Measurements from ENCODE around the gene IGSF23. TPM values are rescaled to one million over a fixed set of nuclear protein-coding genes. Genes with fewer than 3 reads are reported as not detected.

The IGSF23 gene
- polyA plus RNA-seq, 3 donors = 0.23 to 0.46 (median 0.44) TPM

DNA sequence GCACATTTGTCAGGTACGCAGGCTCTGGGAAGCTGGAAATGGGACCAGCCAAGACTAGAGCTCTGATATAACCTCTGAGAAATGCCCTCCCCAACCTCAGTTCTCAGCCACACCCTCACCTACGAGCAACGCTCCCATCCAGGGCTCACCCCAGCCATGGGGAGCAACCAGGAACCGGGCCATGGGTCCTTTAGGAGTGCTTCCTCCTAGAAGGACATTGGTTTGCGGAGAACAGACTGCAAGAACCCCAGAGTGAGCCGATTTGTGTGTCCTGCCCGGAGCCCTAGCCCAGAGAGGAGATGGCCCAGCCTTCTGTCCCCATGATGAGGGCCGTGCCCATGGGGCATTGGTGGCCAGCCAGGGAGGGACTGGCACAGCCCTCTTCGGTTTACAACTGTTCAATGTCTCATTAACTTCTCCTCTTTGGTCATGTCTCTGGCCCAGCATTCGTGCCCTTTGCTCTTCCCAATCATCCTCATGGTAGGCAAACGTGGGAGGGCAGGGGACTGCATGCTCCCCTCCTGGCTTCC, 32.9 kb upstream of the IGSF23 start:
- TF ChIP-seq, protein P1, sequence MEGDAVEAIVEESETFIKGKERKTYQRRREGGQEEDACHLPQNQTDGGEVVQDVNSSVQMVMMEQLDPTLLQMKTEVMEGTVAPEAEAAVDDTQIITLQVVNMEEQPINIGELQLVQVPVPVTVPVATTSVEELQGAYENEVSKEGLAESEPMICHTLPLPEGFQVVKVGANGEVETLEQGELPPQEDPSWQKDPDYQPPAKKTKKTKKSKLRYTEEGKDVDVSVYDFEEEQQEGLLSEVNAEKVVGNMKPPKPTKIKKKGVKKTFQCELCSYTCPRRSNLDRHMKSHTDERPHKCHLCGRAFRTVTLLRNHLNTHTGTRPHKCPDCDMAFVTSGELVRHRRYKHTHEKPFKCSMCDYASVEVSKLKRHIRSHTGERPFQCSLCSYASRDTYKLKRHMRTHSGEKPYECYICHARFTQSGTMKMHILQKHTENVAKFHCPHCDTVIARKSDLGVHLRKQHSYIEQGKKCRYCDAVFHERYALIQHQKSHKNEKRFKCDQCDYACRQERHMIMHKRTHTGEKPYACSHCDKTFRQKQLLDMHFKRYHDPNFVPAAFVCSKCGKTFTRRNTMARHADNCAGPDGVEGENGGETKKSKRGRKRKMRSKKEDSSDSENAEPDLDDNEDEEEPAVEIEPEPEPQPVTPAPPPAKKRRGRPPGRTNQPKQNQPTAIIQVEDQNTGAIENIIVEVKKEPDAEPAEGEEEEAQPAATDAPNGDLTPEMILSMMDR (IDR thresholded peaks at IDR 0.05) = no peak
- Histone ChIP-seq H3K36me3 (replicated peaks in 1 of 2; ENCODE audit: control insufficient read depth in 1 of 2, insufficient read depth in 2 of 2, low read length in 2 of 2) (no peaks in the 10 kb centered on the region), H3K9ac (ENCODE audit: insufficient read depth, low read length, poor library complexity, severe bottlenecking) (no peak overlapping the region), H3K4me1 (ENCODE audit: control insufficient read depth in 1 of 2, insufficient read depth in 2 of 2, low read length in 2 of 2) (no peaks in the 10 kb centered on the region), H2AFZ (ENCODE audit: insufficient read depth, low read depth, low read length, poor library complexity, severe bottlenecking) (no peak overlapping the region), H3K27ac (ENCODE audit: low read depth in 1 of 2, low read length in 2 of 2) (no peak overlapping the region), H3K79me2 (ENCODE audit: insufficient read depth, low read length) (no peaks in the 10 kb centered on the region), H3K9me3 (replicated peaks in 1 of 2; ENCODE audit: control insufficient read depth in 1 of 2, insufficient read depth in 1 of 2, low read length in 2 of 2) (peaks cover 0 to 10% of the 10 kb centered on the region in 2 donors), H3K4me3 (replicated peaks in 1 of 3; ENCODE audit: low read depth in 2 of 3, low read length in 3 of 3) (no peak overlapping the region), H3K27me3 (ENCODE audit: control insufficient read depth in 2 of 2, insufficient read depth in 2 of 2, low read length in 2 of 2) (no peaks in the 10 kb centered on the region), H3K4me2 (replicated peaks; ENCODE audit: extremely low read depth, low read length, poor library complexity, severe bottlenecking) (no peak overlapping the region), H4K20me1 (ENCODE audit: insufficient read depth, low read length) (no peaks in the 10 kb centered on the region)
- no peak overlapping the region for H3K27ac Mint-ChIP-seq
- H3K4me3 Mint-ChIP-seq = no peak overlapping the region
- 93% methylated on average over 6 of the region's 11 CpGs for WGBS (ENCODE audit: insufficient coverage)
- peaks cover 0 to 15% (median 9%) of the 10 kb centered on the region in 3 donors for H3K27me3 Mint-ChIP-seq (ENCODE audit: low read depth in 3 of 3)
- no peak for DNase-seq
- H3K36me3 Mint-ChIP-seq = no peaks in the 10 kb centered on the region
- peaks cover 5 to 14% (median 11%) of the 10 kb centered on the region in 7 donors for H3K9me3 Mint-ChIP-seq
- H3K4me1 Mint-ChIP-seq = no peaks in the 10 kb centered on the region
- intact Hi-C loops (cut with micrococcal nuclease) = no loop called here

GRCh38 chr19:44581288-44581687, 32.1 kb upstream of the IGSF23 start:
- Histone ChIP-seq H3K9ac (ENCODE audit: insufficient read depth, low read length, poor library complexity, severe bottlenecking) (no peak overlapping the region), H3K27me3 (ENCODE audit: control insufficient read depth in 2 of 2, insufficient read depth in 2 of 2, low read length in 2 of 2) (no peaks in the 10 kb centered on the region), H3K9me3 (replicated peaks in 1 of 2; ENCODE audit: control insufficient read depth in 1 of 2, insufficient read depth in 1 of 2, low read length in 2 of 2) (peaks cover 0 to 10% of the 10 kb centered on the region in 2 donors), H3K4me2 (replicated peaks; ENCODE audit: extremely low read depth, low read length, poor library complexity, severe bottlenecking) (no peak overlapping the region), H3K79me2 (ENCODE audit: insufficient read depth, low read length) (no peaks in the 10 kb centered on the region), H3K27ac (ENCODE audit: low read depth in 1 of 2, low read length in 2 of 2) (no peak overlapping the region), H2AFZ (ENCODE audit: insufficient read depth, low read depth, low read length, poor library complexity, severe bottlenecking) (no peak overlapping the region), H3K4me1 (ENCODE audit: control insufficient read depth in 1 of 2, insufficient read depth in 2 of 2, low read length in 2 of 2) (no peaks in the 10 kb centered on the region), H4K20me1 (ENCODE audit: insufficient read depth, low read length) (no peaks in the 10 kb centered on the region), H3K36me3 (replicated peaks in 1 of 2; ENCODE audit: control insufficient read depth in 1 of 2, insufficient read depth in 2 of 2, low read length in 2 of 2) (no peaks in the 10 kb centered on the region), H3K4me3 (replicated peaks in 1 of 3; ENCODE audit: low read depth in 2 of 3, low read length in 3 of 3) (no peak overlapping the region)
- TF ChIP-seq, protein P1 (IDR thresholded peaks at IDR 0.05) = no peak
- Mint-ChIP-seq H3K9me3 (peaks cover 5 to 14% (median 10%) of the 10 kb centered on the region in 7 donors), H3K27ac (no peak overlapping the region), H3K36me3 (no peaks in the 10 kb centered on the region), H3K4me1 (no peaks in the 10 kb centered on the region), H3K4me3 (no peak overlapping the region), H3K27me3 (ENCODE audit: low read depth in 3 of 3) (peaks cover 0 to 19% (median 9%) of the 10 kb centered on the region in 3 donors)
- no peak for DNase-seq
- WGBS (ENCODE audit: insufficient coverage) = 86% methylated on average over 2 of the region's 2 CpGs
- intact Hi-C loops (cut with micrococcal nuclease) = no loop called here
